SIG-M5 (cell line): Measurements from ENCODE around the gene IDNK.

Experiments used
- DNase-seq: peaks from one replicate; lab custom pipeline; 2025; lab: John Stamatoyannopoulos, UW

Gene IDNK

DNA sequence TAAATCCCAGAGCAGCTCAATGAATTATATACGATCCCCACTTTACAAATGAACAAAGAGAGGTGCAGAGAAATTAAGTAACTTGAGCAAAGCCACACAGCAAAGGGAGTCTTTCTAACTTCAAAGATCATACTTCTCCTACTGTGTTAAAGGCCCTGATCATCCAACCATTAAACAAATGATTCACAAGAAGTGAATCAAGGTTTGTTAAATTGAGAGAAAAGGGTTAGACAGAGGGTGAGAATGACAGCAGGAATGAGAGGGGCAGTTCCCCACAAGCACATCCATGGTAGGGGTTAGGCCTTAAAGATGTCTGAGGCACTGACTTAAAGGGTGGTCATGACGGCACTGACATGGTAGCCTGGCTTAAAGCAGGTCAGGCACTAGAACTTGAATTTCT lies 10.7 kb downstream of the IDNK start:
- no peak for DNase-seq

DNA sequence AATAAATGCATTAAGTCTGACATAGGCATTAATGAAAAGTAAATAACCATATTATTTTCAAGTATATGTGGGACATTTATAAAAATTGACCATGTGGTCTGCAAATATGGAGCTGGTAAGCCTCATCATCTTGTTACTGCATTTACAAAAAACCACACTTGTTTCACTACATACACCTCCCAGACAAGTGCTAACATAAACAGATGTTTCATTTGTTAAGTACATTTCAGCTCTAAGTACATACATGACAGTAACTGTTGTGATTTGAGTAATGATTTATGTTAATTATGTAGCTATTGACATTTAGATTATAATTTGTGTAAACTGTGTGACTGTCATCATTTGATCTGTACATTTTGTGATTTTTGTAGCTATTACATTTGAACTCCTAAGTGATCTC lies 13.9 kb downstream of the IDNK start:
- DNase-seq = no peak

- no peak for DNase-seq
Observed at GRCh38 chr9:83637389-83637788, 14.4 kb downstream of the IDNK start.

GRCh38 chr9:83639266-83639665 lies 16.3 kb downstream of the IDNK start:
- DNase-seq = no peak

- DNase-seq = no peak
Observed at GRCh38 chr9:83642793-83643192, 19.9 kb downstream of the IDNK start.

DNA sequence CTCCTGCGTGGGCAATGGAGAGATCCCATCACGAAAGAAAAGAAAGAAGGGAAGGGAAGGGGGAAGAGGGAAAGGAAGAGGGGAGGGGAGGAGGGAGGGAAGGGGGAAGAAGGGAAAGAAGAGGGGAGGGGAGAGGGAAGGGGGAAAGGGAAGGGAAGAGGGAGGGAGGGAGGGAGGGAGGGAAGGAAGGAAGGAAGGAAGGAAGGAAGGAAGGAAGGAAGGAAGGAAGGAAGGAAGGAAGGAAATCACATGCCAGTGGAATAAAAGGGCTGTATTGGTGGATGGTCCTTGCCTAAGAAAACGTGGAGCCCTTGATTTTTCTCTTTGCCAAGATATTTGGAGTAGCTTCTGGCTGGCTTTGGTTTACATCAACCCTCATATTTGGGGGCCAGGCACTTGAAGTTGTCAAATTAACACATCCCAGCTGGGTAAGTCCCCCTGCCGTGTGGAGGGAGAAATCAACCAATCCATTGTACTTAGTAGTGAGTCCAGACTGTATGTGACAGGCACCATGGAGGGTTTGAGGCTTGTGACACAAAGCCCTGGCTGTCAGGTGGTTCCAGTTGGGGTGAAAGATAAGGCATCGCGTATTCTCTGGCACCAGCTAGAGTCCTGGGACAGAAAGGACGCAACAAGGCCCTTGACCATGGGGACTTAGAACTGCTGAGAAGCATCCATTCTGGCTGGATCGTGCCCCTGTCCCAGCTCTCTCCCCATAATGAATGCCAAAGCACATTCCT lies 23.7 kb downstream of the IDNK start:
- no peak for DNase-seq

- no peak for DNase-seq
Observed at GRCh38 chr9:83649080-83649479, 26.1 kb downstream of the IDNK start.

DNA sequence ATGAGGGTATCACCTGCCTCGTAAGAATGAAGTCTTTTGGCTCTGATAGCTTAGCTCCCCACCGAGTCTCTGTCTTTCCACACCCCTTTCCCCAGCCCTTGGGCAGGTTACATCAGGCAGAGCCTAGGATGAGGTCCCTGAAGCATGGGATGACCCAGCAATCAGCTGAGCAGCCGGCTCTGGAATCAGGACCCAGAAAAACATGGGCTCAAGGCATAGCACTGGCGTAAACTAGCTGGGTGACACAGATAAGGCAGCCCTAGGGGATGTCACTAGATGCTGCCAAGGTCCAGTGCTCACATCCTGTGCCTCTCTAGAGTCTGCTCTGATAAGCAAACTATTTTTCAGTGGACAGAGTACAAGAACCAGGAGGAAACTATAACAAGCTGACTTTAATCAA lies 26.6 kb downstream of the IDNK start:
- no peak for DNase-seq

GRCh38 chr9:83651558-83651957 lies 28.6 kb downstream of the IDNK start:
- no peak for DNase-seq

GRCh38 chr9:83652433-83652832 lies 29.5 kb downstream of the IDNK start:
- no peak for DNase-seq

DNA sequence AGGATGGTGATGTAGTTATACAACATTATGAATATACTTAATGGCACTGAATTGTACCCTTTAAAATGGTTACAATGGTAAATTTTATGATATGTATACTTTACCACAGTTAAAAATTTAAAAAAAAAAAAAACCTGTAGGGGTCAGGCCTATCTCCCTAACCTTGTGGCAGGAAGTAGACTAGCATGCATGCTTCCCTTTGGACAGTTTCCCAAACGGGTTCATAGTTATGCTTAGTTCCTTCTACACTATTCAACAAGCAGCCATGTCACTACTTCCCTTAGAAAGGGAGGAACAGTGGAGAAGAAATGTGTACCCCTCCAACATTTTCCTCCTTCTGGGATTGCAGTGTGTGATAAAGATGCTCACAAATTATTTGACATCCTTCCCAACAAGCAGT lies 32.5 kb downstream of the IDNK start:
- DNase-seq = no peak

DNA sequence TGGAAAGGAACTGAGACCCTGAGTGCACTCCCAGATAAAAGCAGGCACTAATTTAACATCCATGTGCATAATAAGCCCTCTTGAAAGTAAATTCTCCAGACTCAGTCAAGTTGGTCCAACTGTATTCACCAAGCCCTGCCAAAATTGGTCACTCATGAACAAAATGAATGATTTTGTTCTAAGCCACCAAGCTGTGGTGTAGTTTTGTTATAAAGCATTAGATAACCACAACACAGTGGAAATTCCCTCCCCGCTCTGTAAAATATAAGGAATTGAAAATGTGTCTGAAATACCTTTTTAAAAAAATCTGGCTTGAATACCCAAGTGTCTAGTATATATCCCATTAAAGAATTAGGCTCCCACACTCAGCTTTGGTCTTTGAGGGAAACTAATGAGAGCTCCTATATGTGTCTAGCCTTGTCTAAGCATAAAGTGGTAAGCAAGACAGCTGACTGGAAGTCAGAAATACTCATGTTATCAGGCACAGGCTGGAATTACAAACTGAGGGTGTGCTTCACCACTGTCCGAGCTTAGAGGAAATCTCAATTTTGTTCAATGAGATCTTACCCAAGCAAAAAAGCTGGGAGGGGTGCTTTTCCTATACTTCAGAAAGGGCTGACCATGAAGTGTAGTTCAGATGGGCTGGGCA lies 33.2 kb downstream of the IDNK start:
- no peak for DNase-seq

- no peak for DNase-seq
Observed at GRCh38 chr9:83656952-83657351, 34.0 kb downstream of the IDNK start.

GRCh38 chr9:83662933-83663332 lies 40.0 kb downstream of the IDNK start:
- no peak for DNase-seq

DNA sequence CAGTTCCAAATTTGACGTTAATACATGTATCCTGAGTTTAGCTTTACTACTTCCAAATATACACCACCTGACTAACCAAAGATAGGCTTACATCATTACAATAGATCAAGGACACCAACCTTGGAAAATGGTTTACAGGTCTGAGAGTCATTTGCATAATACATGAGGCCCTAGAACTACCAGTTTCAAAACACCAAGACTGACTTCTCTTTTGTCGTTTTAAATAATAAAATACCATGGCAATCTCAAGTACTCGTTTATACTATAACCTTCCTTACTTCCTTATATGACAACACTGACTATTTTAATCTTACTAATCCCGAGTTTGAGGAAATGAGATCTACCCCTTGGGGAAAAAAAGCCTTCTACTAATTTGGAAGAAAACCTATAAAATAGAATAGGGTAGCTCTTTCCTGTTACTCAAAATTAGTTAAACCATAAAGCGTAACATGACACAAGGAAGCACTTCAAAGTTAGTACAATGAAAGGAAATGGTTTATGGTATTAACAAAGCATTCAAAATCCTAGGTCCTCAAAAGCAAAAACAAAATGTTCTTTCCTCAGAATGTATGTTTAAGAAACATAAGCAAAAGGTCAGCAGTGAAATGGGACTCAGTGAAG lies 42.7 kb downstream of the IDNK start:
- peak; percentile 35 for DNase-seq

DNA sequence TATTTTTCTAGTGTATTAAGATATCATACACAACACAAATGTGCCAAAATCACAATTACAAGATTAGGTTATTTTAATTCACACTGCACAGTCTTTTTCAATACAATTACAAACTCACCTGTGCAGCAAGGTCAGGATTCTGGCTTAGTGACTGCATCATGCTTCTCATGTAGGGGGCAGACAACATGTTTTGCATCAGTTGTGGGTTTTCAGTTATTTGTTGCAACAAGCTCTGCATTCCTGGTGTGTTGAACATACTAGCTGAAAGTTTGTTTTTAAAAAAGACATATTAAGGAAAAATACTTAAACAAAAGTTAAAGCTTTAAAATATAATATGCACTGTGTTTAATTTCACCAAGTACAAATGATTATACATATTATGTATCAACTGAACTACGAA lies 46.1 kb downstream of the IDNK start:
- no peak for DNase-seq

GRCh38 chr9:83670381-83670780 lies 47.4 kb downstream of the IDNK start:
- no peak for DNase-seq

GRCh38 chr9:83671451-83671850 lies 48.5 kb downstream of the IDNK start:
- DNase-seq = no peak

DNA sequence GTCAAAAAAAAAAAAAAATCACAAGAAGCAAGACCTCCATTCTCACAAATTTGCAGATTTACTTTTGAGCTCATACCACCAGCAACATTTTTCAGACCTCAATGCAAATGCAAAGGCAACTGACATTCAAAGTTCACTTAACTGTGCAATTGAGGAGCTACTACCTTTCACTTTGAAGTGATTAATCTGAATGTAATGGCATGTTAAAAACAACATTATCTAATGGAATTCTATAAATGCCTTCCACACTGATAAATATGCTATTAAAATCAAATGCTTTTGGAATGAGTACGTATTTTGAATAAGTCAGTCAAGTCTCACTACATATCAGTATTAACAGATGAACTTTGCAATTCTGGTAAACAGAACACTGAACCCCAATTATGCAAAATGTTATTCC lies 52.5 kb downstream of the IDNK start:
- DNase-seq = no peak

DNA sequence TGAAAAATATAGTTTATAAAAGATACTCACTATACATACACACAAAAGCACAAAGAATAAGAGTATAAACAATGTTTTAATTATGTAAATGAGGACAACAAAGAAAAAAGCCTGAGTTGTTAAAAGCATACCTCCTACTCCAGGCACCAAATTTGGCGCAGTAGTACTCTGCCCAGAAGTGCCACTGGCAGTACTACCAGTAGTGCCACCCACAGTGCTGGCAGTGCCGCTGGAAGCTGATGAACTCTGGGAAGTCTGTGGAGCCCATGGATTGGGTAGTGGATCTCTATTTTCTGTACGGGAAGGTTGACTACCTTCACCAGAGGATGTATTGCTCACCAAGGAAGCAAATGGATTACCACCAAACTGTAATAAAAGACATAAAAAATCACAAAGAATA lies 54.7 kb downstream of the IDNK start:
- DNase-seq = no peak

DNA sequence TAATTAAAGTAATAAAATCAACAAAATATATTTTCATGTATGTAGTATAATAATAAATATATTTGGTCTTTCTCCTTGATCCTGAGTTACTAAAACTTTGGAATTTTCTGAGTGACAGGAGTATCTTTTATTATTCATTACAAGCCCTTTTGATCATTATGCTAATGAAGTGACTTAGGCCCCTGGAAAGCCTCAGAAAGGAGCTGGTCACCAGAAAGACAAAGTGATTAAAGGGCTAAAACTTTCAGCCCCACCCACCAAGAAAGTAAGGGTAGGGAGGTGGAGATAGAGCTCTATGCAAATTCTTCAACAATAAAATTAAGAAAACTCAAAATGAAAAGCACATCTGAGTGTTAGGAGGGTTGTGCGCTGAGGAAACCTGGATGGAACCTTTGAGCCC lies 57.3 kb downstream of the IDNK start:
- DNase-seq = no peak

GRCh38 chr9:83681490-83681889 lies 58.5 kb downstream of the IDNK start:
- no peak for DNase-seq

GRCh38 chr9:83688921-83689320 lies 66.0 kb downstream of the IDNK start:
- no peak for DNase-seq

- no peak for DNase-seq
Observed at GRCh38 chr9:83691492-83691891, 68.5 kb downstream of the IDNK start.
